B cell (primary cell): ENCODE measurements around the gene RNF183.

ENCODE experiments used
- EZH2 ChIP-seq: IDR thresholded peaks from 2 replicates; pipeline ENCODE4 v1.6.1; 2012; ENCODE audit warnings: borderline replicate concordance, low read depth, mild to moderate bottlenecking, moderate library complexity, low read length; ENCODE audit not compliant: insufficient read depth, poor library complexity, severe bottlenecking
- TF ChIP-seq, protein P1 (sequence below): fragments of 200-600 bp; IDR thresholded peaks from one replicate; pipeline ENCODE4 v1.8.0; 2022; ENCODE audit warnings: antibody characterized with exemption, mild to moderate bottlenecking

DNA sequence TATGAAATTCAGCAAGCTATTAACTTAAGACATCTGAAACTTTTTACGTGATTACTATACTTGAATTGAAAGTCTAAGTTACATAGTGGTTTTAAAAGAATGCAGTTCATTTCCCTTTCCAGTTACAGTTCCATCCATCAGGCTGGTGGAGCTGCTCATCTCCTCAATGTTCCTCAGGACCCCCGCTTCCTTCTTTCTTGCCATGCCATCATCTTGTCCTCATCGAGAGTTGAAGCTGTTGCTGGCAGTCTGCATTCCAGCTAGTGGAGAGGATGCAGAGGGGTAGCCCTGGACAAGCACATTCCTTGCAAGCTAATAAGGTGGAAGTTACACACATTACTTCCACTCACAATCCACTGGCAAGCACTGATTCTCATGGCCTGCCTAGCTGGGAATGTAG, 8.8 kb upstream of the RNF183 start:
- TF ChIP-seq, protein P1, sequence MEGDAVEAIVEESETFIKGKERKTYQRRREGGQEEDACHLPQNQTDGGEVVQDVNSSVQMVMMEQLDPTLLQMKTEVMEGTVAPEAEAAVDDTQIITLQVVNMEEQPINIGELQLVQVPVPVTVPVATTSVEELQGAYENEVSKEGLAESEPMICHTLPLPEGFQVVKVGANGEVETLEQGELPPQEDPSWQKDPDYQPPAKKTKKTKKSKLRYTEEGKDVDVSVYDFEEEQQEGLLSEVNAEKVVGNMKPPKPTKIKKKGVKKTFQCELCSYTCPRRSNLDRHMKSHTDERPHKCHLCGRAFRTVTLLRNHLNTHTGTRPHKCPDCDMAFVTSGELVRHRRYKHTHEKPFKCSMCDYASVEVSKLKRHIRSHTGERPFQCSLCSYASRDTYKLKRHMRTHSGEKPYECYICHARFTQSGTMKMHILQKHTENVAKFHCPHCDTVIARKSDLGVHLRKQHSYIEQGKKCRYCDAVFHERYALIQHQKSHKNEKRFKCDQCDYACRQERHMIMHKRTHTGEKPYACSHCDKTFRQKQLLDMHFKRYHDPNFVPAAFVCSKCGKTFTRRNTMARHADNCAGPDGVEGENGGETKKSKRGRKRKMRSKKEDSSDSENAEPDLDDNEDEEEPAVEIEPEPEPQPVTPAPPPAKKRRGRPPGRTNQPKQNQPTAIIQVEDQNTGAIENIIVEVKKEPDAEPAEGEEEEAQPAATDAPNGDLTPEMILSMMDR = no peak
- TF ChIP-seq EZH2 = no peak
